ENCODE data around the gene ITPRID2. TPM values are rescaled to one million over a fixed set of nuclear protein-coding genes. Genes with fewer than 3 reads are reported as not detected.
"Not testable (repeated sequence)": the region's sequence is repeated elsewhere in the genome, so short reads cannot be mapped to it uniquely, and the experiment has no call there.

ITPRID2 gene
- total RNA-seq, 1 experiment from 2014 or later = 109 TPM

DNA sequence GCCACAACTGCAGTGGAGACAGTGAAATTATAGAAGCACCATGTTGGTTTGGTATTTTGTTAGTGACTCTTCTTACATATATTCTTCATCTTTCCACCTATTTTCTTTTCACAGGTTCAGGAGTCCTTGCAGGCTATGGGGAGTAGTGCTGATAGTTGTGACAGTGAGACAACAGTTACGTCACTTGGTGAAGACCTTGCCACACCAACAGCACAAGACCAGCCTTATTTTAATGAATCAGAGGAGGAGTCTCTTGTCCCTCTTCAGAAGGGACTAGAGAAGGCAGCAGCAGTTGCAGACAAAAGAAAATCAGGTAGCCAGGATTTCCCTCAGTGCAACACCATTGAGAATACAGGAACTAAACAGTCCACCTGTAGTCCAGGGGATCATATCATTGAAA, 23.6 kb downstream of the ITPRID2 start:
- DNase-seq (ENCODE audit: low spot score) = no peak

DNA sequence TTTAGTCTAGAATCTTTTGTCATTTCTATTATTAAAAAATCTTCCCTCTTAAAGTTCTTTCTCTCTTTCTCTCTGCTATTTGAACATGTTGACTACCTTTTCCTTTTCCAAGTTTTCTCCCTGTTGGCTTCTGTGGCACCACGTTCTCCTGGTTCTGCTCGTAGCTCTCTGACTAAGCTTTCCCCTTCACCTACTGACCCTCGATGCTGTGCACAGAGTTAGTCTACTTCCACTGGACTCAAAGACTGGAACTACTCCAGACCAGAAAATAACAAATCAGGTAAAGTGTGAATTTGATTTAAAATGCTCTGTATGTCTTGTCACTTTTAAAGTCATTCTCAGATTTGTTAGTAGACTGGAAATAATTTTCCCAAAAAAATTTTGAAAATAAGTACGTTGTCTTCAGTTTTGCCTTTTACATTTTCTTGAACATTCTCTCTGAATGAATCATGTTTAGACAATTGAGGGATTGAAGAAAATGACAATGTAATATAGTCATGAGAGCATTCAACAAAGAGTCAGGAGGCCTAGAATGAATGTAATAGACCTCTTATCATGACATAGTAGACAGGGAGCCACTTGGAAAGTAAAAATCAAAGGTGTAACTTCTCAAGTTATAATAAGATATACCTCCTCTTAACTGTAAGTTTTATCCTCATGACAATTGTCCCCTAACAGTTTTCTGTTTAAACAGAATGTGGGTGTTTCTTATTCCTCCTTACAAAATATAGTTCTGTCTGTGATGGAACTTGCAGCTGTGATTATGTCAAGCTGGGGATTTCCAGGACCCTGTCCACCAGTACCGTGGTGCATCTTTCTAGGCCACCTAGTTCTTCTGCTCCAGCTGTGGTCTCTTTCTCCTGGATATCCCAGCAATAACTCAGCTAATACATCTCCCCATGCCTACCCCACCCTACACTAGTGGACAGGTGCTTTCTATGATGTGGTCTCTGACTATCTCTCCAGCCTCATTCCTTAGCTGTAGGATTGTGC, 25.5 kb downstream of the ITPRID2 start:
- no peak for DNase-seq (ENCODE audit: low spot score)

DNA sequence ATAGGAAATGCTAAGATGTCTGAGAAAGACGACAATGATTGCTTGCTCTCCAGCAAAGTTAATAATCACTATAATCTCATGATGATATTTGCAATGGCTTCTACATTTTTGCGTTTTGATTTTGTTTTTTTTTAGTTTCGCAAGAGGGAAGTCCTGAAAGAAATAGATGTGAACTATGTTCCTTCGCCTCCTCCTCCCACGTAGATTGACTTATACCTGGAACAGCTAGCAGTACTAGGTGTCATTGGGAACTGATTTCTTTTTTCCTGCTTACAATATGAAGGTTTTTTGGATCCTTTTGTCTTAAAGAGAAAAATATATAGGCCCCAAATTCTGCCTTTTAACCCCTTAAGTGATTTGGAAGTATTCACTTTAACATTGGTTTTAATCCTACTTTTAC, 26.7 kb downstream of the ITPRID2 start:
- DNase-seq (ENCODE audit: low spot score) = no peak

DNA sequence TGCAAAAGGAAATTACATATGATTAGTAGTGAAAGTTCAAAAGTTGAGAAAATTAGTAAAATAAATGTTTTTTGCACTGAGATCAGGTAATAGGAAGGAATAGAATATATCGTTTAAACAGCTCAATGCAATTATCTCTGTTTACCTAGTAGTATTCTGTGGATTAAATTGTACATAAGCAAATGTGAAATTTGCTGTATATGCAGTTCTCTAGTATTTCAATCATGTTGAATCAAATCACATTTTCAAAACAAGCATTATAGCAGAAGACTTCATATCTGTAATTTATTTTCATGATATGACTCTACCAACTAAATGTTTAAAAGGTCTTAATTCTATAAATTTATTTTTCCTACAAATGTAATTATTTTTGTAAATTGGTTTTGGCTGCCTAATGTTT, 31.6 kb downstream of the ITPRID2 start:
- DNase-seq (ENCODE audit: low spot score) = no peak

DNA sequence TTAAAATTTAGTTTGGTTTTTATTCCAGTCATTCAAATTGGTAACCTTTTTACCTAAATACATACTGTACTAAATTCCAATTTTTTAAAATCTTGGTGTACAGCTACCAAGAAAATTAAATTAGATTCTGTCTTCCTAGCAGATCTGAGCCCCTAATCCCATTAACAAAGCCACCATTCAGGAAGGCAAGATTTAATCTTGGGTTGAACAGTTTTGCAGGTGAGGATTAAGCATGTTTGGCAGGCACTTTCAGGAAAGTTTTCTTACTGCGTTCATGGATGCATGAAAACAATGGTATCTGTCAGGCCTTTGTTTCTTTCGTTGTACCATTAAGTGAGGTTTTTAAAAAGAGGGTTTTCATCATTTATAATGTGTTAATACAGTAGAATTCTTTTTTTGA, 32.8 kb downstream of the ITPRID2 start:
- DNase-seq (ENCODE audit: low spot score) = no peak

DNA sequence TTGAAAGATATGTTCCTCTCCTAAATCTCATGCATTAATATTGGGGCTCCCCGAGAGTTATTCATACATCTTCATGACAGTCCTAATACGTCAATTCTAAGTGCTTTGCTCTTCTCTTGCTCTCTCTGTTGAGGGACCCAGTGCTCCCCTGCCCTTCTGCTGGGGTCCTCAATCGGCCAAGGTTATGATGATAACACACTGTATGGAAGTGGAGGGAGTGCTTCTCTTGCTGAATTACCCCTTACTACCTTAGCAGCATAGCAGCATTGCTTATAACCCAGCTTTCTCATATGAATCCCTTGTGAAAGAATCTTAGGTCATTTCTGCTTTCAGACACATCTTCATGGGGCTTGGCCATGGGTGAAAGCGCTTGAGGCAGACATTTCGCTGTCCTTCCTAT, 43.2 kb downstream of the ITPRID2 start:
- no peak for DNase-seq (ENCODE audit: low spot score)

DNA sequence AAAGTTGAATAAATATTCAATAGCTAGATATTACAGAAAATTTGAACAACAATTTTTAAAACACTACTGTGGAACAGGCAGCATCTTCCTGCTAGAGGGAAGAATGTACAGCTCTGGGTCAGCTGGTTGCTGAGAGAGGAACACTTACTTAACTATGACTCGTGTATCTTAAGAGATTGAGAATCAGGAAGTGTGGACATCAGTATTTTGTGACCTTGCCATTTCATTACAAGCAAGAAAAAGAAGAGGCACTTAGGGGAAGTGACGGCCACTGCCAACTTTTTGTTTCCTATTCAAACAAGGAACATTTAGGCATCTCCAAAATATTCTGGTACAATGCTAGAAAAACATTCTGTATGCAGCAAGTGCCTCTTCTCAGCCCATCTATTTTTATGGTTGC, 45.9 kb downstream of the ITPRID2 start:
- DNase-seq (ENCODE audit: low spot score) = no peak

DNA sequence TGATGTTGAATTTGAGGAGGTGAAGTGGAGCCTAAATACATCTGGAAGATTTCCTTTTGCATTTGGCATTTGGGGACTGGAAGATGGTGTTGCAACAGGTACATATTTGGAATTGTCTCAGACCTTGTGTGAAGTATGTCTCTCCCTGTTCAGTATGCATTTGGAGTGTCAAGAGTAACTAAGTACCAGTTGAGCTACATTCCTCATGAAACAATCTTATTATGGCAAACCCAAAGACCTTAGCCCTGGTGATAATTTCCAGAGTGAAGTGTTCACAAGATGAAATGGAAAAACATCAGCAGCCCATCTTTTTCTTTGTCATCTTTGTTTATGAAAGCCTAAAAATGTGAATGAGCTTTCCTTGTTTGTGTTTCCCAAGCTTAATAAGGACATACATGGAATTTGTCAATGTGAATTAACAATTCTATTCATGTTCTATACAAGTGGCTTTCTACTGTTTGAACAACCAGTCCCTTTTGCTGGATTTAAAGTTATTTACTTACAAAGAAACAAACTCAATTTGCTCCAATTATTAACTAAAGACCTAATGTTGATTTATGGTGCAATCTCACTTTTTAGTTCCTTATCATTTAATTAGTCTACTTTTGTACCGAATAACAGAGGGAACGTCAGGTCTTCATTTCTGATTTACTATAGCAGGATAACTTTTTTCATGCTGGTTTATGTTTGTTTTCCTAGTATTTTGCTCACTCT, 52.0 kb downstream of the ITPRID2 start:
- no peak for DNase-seq (ENCODE audit: low spot score)

DNA sequence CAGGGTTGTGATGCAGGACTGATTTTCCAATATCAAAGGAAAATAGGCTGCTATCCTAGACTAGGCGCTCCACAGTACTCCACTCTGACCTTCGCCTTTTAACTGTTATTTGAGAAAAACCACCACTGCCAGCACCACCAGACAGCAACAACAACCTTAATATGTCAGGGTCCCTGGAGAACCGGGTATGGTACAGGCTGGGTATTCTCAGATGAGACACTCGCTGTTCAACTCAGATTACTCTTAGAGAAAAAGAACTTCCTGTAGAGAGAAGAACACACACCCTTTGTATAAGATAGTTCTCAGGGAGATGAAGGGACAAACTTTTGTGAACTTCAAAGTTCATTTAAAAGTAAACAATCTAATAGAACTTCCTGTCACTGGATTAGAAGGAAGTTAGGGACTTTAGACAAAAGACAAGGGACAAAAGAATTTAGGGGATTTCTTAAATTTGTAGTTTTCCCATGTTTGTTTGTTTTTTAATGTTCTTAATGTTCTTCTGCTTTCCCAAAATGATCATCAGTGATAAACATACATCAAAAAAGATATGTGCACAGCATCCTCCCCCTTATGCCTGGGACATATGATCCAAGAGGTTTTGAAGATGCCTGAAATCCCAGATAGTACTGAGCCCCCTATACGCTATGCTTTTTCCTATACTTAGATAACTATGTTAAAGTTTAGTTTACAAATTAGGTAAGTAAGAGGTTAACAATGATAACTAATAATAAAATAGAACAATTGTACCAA, 52.8 kb downstream of the ITPRID2 start:
- no peak for DNase-seq (ENCODE audit: low spot score)

DNA sequence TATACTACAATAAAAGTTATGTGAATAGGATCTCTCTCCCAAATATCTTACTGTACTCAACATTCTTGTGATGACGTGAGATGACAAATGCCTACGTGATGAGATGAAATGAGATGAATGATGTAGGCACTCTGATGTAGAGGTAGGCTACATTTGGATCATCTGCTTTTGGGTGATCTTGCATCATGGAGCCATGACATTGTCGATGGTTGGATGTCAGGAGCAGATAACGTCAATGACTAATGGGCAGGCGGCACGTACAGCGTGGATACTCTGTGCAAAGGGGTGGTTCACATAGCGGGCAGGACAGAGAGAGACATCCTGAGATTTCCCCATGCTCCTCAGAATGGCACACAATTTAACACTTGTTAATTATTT, 53.4 kb downstream of the ITPRID2 start:
- DNase-seq (ENCODE audit: low spot score) = no peak

DNA sequence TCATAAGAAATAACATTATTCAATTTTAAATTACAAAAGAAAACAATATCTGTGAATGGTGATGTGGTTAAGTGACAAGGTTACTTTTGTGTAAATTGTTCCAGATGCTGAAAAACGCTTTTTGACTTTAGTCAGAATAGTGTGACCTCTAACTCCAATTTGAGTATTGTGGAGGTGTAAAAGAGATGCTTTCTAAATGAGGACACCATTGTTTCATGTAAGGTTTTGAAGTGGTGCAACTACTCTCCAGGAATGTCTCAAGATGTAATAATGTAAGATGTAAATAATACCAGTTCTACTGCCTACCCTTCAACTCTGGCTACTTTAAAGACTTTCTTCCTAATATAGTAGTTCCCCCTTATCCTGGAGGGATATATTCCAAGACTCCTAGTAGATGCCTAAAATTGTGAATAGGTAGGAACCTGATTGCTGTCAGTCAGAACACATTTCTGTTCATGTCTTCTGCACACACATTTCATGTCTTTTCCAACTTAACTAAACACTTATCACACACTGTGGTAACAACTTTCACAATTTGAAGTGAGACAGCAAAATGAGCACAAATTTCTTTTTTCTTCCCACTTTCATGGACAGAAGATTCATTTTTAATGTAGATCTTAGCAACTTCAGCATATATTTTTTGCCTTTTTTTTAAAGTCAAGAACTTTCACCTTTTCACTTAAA, 55.1 kb downstream of the ITPRID2 start:
- no peak for DNase-seq (ENCODE audit: low spot score)

DNA sequence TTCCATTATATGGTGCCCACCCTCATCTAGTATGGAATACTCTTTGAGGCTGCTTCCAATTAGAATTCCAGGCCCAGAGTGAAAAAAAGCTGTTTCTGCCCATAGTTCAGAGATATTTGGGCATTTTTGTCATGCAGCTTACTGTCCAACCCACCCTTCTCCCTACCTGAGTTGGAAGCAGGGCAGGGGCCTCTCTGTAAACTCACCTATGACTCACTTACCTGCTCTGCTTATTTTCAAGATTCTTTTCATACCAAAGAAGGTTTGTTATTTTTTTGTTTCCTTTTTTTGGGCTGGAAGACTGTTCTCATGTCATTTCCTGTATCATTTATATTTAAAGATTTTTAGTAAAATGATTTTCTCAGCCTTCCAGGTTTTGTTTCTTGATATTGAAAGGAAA, 55.7 kb downstream of the ITPRID2 start:
- DNase-seq (ENCODE audit: low spot score) = no peak

DNA sequence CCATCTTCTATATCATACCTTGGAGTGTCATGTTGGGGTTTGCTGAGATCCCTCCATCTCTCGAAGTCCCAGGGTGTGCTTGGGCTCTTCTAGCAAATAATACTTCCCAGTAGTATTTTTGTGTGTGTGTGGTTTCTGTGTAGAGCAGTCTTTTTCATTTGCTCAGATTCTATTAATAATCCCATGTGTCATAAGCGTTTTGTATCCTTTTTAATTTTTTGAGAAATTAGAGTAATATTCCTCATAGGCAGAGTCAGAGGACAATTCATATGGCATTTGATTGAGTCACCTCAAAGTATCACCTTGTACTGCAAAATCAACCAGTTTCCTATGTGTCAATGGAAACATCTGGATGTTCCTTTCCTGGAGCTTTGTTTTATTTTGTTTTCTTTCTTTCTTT, 56.7 kb downstream of the ITPRID2 start:
- no peak for DNase-seq (ENCODE audit: low spot score)

DNA sequence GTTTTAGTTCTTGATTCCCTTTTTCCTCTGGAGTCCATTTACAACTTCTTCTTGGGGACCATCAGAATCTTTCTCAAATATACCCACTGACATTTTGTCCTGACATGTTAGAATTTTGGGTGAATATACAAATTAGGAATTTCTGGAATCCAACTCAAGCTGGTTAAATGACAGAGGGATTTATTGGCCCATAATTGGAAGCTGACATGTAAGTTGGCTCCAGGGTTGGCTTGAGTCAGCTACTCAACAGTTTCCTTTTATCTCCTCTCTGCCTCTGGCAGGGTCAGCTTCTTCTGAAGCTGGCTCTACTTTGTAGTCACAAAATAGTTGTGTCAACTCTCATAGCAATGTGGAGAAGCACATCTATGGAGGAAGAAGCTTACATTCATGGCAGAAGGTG, 57.5 kb downstream of the ITPRID2 start:
- no peak for DNase-seq (ENCODE audit: low spot score)

DNA sequence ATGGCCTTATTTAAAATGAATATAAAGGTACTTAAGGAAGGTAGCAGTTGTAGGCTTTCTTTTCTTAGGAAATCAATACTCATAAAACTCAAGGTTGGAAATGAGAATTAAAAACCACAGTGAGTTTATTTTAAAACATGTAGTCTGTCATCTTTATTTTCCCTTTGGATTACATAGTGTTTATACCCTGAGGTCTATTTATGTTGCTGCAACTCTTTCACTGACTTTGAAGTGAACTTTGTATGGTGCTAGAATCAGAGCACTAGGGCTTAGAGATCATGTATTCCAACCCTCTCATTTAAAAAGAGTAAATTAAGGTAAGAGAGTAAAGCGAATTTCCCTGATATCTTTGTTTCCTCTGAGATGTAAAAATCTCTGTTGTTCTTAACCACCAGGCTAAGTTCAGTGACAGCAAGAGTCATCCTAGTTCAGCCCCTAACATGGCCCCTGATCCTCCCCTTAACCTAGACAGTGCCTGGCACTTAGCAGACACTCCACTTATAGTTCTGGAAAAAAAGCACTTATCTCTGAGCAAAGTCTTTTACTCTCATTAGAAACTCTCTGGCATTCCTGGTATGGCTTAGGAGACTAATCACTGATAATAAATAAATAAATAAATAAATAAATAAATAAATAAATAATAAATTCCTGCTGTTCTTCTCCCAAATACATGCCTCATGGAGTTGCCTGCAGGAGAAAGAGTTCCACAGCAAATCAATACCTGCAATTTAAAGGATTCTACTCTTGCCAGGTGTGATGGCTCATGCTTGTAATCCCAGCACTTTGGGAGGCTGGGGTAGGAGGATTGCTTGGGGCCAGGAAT, 61.1 kb downstream of the ITPRID2 start:
- no peak for DNase-seq (ENCODE audit: low spot score)

DNA sequence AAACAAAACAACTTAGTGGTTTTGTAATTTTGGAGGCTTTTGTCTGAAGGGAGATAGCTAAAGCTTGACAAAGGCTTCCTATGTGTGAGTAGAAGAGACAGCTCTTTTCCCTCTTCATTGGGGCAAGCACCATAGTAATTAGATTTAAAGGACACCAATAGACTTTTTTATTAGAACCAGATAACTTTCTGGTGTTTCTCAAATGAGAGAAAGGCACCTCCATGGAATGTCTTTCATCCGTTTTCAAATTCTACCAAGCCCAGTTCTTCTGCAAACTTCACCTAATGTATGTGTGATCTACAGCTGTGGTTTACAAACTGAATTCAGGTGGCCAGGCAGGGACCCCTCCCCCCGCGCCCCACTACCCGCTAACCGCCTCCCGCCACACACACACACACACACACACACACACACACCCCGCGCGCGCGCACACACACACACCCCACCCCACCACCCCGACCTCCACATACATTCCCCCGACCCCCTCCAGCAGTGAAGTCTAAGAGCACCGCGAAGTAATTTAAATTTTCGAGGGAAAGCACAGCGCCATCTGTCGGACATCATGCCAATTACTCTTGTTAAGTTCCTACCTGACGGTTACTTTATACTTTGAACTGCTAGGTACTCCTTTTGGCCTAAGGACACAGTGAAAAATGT, 62.5 kb downstream of the ITPRID2 start:
- peak; percentile 80 for DNase-seq (ENCODE audit: low spot score)

DNA sequence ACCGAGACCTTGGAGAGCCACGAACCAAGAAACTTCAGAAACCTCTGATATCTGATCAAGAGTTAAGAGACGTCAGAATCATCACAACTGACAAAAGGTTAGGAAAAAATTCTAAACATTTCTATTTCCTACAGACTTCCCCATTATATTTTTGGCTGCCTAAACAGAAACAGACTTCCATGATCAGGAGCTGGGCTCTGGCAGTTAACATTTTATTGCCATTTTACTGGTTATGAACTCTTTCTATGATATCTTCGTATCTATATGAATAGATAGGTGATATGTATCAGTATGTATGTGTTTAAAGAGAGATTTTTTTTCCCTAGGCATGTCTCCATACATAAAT, 63.0 kb downstream of the ITPRID2 start:
- DNase-seq (ENCODE audit: low spot score) = no peak

DNA sequence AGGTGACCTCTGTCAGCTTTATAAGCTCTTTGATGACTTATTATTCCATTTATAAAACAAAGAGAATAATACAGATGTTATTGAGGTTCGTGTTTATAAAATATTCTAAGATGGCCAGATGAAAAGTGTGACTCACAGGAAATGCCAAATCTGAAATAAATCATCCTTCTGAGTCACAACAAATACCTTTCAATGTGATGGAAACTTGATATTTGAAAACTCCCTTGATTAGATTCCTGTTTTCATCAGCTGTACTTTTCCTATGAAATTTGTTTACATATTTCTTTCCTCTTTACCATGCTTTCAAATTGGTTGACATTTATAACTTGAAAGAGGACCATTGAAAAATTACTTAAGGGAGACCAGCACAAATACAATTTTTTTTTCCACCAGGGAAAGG, 63.5 kb downstream of the ITPRID2 start:
- DNase-seq (ENCODE audit: low spot score) = peak; percentile 61

DNA sequence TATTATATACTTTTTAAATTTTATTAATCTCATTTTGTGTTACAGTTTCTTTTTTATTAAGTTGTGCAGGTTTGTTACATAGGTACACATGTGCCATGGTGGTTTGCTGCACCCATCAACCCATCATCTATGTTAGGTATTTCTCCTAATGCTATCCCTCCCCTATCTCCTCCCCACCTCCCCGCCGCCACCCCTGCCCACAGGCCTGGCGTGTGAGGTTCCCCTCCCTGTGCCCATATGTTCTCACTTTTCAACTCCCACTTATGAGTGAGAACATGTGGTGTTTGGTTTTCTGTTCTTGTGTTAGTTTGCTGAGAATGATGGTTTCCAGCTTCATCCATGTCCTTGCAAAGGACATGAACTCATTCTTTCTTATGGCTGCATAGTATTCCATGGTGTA, 64.3 kb downstream of the ITPRID2 start:
- DNase-seq (ENCODE audit: low spot score) = not testable (repeated sequence)

DNA sequence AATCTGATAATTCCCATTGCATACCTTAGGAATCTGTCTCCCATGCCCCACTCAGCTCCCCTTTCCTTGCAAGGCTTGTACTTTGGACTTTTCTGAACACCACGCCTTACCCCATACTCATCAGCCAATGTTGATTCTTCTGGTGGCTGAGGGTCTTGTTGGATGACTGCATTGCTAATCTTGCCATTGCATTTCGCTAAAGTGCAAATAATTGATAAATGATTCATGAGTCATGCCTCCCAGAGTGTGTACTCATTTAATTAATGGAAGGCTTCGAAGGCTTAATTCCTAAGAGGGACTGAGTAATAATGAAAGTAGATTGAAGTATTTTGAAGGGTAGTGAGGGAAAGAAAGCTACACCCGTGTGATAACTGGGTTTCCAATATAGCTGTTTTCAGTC, 66.1 kb downstream of the ITPRID2 start:
- peak; percentile 31 for DNase-seq (ENCODE audit: low spot score)
